PC-9 (cell line): ENCODE measurements around the gene AFAP1L1.

ENCODE experiments used
- EZH2 ChIP-seq: fragments of 200-600 bp; sonication (generic); IDR thresholded peaks from 2 replicates; pipeline ENCODE4 v1.8.0; 2017; ENCODE audit warnings: antibody characterized with exemption, low read depth
- TF ChIP-seq, protein P1 (sequence below): fragments of 200-600 bp; sonication (generic); conservative IDR thresholded peaks from 2 replicates; pipeline ENCODE4 v1.6.1; 2017; ENCODE audit warnings: mixed run types, antibody characterized with exemption, mild to moderate bottlenecking, moderate library complexity

DNA sequence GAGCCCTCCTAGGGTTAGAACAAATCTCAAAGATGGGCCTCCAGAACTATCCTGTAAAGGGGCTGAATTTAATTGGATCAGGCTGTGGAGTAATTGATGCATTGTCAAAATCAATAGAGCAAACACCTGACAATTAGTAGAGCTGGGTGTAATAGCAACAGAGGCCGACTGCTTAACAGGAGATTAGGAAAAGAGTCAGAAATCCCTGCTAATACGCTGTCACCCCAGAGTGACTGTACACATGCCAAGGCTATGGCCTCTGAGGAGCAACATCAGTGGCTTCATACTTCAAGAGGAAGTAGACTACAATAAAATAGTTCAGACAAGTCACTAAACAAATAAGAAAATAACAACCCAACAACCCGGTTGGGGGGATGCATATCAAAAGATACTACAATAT, 55.0 kb downstream of the AFAP1L1 start:
- TF ChIP-seq, protein P1, sequence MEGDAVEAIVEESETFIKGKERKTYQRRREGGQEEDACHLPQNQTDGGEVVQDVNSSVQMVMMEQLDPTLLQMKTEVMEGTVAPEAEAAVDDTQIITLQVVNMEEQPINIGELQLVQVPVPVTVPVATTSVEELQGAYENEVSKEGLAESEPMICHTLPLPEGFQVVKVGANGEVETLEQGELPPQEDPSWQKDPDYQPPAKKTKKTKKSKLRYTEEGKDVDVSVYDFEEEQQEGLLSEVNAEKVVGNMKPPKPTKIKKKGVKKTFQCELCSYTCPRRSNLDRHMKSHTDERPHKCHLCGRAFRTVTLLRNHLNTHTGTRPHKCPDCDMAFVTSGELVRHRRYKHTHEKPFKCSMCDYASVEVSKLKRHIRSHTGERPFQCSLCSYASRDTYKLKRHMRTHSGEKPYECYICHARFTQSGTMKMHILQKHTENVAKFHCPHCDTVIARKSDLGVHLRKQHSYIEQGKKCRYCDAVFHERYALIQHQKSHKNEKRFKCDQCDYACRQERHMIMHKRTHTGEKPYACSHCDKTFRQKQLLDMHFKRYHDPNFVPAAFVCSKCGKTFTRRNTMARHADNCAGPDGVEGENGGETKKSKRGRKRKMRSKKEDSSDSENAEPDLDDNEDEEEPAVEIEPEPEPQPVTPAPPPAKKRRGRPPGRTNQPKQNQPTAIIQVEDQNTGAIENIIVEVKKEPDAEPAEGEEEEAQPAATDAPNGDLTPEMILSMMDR, result no peak
- no peak for TF ChIP-seq EZH2
